Epidermal melanocyte (primary cell): Measurements from ENCODE around the gene NDC80.
"Not testable (repeated sequence)": the region's sequence is repeated elsewhere in the genome, so short reads cannot be mapped to it uniquely, and the experiment has no call there.

Source experiments
- DNase-seq: peaks from one replicate; pipeline ENCODE4 v3.0.0; 2011; ENCODE audit warnings: low spot score; ENCODE audit not compliant: insufficient read length

The NDC80 gene

GRCh38 chr18:2625217-2625616 lies 53.9 kb downstream of the NDC80 start:
- DNase-seq: no peak

- no peak for DNase-seq
These were observed 56.5 kb downstream of the NDC80 start for GRCh38 chr18:2627821-2628276.

GRCh38 chr18:2629003-2629402 lies 57.6 kb downstream of the NDC80 start:
- DNase-seq: no peak

GRCh38 chr18:2635586-2635985 lies 64.2 kb downstream of the NDC80 start:
- no peak for DNase-seq

- no peak for DNase-seq
These were observed 64.8 kb downstream of the NDC80 start for GRCh38 chr18:2636126-2636631.

- DNase-seq: no peak
These were observed 70.3 kb downstream of the NDC80 start for GRCh38 chr18:2641638-2642037.

- DNase-seq: no peak
These were observed 71.4 kb downstream of the NDC80 start for GRCh38 chr18:2642771-2643170.

GRCh38 chr18:2644535-2644934 lies 73.2 kb downstream of the NDC80 start:
- no peak for DNase-seq

- DNase-seq: no peak
These were observed 80.6 kb downstream of the NDC80 start for GRCh38 chr18:2651981-2652380.

GRCh38 chr18:2653467-2653866 lies 82.1 kb downstream of the NDC80 start:
- DNase-seq: no peak

GRCh38 chr18:2654169-2654927 lies 83.0 kb downstream of the NDC80 start:
- no peak for DNase-seq

GRCh38 chr18:2654928-2655177 lies 83.5 kb downstream of the NDC80 start:
- DNase-seq: no peak

GRCh38 chr18:2655178-2655953 lies 84.0 kb downstream of the NDC80 start, which contains the start of gene SMCHD1:
SMCHD1 (plus strand) TSS chr18:2655726; CDS start chr18:2656076, 350 bp downstream.
- peak; percentile 51 for DNase-seq

- DNase-seq: no peak
These were observed 84.5 kb downstream of the NDC80 start for GRCh38 chr18:2655954-2656236.

- no peak for DNase-seq
These were observed 85.1 kb downstream of the NDC80 start for GRCh38 chr18:2656237-2656980.

GRCh38 chr18:2656981-2657512 lies 85.7 kb downstream of the NDC80 start:
- no peak for DNase-seq

- DNase-seq: no peak
These were observed 86.6 kb downstream of the NDC80 start for GRCh38 chr18:2657788-2658458.

GRCh38 chr18:2660849-2661248 lies 89.5 kb downstream of the NDC80 start:
- not testable (repeated sequence) for DNase-seq

GRCh38 chr18:2662288-2662687 lies 90.9 kb downstream of the NDC80 start:
- DNase-seq: not testable (repeated sequence)

- no peak for DNase-seq
These were observed 91.6 kb downstream of the NDC80 start for GRCh38 chr18:2662990-2663389.
